ENCODE measurements around the gene HOXB3.

- TF ChIP-seq CTCF (IDR thresholded peaks at IDR 0.05) = no peak
- TF ChIP-seq ZFX (IDR thresholded peaks at IDR 0.05; ENCODE audit: borderline replicate concordance) = no peak
Measured at GRCh38 chr17:48563867-48564187, 26.2 kb downstream of the HOXB3 start.

Measured in 22Rv1 (cell line).